ENCODE measurements around the gene NUDT16. TPM values are rescaled to one million over a fixed set of nuclear protein-coding genes. Genes with fewer than 3 reads are reported as not detected.

The NUDT16 gene
- total RNA-seq, 1 donor from 2014 or later, result 26.0 TPM

DNA sequence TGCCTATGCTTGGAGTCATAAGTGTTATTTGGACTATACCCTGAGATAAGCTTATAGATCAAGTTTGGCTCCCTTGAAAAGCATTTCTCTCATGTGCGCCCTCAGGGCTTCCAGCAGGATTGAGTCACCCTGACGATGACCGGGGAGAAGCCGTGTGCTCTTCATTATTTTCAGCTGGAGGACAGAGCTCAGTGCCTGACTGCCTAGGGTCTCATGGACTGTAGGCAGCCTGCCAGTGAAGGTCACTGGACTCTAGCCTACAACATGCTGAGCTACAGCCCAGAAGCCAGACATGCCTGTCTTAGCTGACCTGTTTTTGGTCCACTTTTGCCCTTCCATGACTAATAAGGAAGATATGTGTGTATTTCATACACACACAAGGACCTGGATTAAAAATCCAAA lies 31.6 kb upstream of the NUDT16 start:
- H3K27ac Mint-ChIP-seq, result no peak overlapping the region
- no peak for DNase-seq (ENCODE audit: extremely low spot score, unreplicated experiment)
- TF ChIP-seq, protein P1, sequence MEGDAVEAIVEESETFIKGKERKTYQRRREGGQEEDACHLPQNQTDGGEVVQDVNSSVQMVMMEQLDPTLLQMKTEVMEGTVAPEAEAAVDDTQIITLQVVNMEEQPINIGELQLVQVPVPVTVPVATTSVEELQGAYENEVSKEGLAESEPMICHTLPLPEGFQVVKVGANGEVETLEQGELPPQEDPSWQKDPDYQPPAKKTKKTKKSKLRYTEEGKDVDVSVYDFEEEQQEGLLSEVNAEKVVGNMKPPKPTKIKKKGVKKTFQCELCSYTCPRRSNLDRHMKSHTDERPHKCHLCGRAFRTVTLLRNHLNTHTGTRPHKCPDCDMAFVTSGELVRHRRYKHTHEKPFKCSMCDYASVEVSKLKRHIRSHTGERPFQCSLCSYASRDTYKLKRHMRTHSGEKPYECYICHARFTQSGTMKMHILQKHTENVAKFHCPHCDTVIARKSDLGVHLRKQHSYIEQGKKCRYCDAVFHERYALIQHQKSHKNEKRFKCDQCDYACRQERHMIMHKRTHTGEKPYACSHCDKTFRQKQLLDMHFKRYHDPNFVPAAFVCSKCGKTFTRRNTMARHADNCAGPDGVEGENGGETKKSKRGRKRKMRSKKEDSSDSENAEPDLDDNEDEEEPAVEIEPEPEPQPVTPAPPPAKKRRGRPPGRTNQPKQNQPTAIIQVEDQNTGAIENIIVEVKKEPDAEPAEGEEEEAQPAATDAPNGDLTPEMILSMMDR (conservative IDR thresholded peaks at IDR 0.05), result no peak
- no peaks in the 10 kb centered on the region for H3K27me3 Mint-ChIP-seq
- H3K9me3 Mint-ChIP-seq, result no peaks in the 10 kb centered on the region
- no peaks in the 10 kb centered on the region for H3K36me3 Mint-ChIP-seq
- peaks cover 9% of the 10 kb centered on the region for H3K4me1 Mint-ChIP-seq (ENCODE audit: unreplicated experiment)
- no peak overlapping the region for H3K4me3 Mint-ChIP-seq

GRCh38 chr3:131350506-131350905 lies 31.1 kb upstream of the NUDT16 start:
- Mint-ChIP-seq H3K27me3 (no peaks in the 10 kb centered on the region), H3K9me3 (no peaks in the 10 kb centered on the region), H3K36me3 (no peaks in the 10 kb centered on the region), H3K4me1 (ENCODE audit: unreplicated experiment) (peaks cover 9% of the 10 kb centered on the region), H3K27ac (no peak overlapping the region), H3K4me3 (no peak overlapping the region)
- DNase-seq (ENCODE audit: extremely low spot score, unreplicated experiment), result no peak
- TF ChIP-seq, protein P1 (conservative IDR thresholded peaks at IDR 0.05), result no peak

DNA sequence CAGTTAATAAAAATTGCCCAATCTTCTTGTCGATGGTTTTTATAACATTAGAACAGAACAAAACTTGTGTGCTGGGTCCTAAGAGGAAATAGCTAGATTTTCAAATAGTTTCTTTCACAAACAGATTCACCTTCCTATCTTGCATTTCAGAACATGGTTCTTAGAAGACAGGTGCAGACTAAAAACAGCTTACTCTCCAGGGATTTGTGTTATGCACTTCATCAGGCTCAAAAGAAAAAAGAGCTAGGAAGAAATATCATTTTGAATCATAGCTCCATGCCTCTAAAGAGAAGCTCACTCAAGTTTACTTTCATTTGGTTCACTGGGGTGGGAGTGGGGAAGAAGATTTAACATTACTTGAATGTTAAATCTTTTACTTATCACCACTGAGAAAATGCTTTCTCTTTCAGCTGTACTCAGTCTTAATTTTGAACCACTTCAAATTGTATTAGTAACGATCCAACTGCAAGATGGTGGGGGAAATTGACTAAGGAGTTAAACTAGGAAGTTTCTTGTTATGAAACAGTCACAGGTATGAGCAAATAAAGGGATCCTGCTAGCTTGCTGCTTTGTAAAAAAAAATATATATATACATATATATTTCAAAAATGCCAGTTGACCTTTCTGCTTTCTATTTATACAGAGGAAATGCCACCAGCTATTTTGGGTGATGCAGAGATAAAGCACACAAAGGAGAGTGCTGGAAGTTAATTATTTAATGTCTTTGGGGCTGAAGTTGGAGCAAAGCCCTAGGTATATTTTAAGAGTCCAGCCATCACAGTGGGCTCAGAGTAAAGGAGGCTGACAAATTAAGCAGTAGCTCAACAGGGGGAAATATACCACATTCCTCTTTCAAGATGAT lies 28.3 kb upstream of the NUDT16 start:
- no peak overlapping the region for H3K27ac Mint-ChIP-seq
- H3K4me1 Mint-ChIP-seq (ENCODE audit: unreplicated experiment), result peaks cover 9% of the 10 kb centered on the region
- TF ChIP-seq, protein P1 (conservative IDR thresholded peaks at IDR 0.05), result no peak
- H3K9me3 Mint-ChIP-seq, result no peaks in the 10 kb centered on the region
- no peaks in the 10 kb centered on the region for H3K36me3 Mint-ChIP-seq
- H3K27me3 Mint-ChIP-seq, result no peaks in the 10 kb centered on the region
- DNase-seq (ENCODE audit: extremely low spot score, unreplicated experiment), result no peak
- no peak overlapping the region for H3K4me3 Mint-ChIP-seq

DNA sequence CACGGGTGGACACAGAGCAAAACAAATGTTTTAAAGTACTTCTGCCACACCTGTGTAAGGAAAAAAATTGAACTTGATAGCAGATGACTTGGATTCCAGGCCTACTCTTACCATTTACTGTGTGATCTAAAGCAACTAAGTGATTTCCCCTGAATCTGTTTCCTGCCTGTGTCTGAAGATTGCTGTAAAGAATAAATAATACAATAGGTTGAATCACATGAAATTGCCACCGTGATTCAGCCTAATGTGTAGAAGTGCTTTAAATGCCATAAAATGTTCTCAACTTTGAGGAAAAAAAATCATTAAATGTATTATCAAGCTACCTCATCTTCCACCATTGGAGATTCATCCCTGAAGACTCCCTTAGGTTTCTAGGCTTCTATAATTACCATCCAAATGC lies 27.6 kb upstream of the NUDT16 start:
- no peak overlapping the region for H3K27ac Mint-ChIP-seq
- peaks cover 9% of the 10 kb centered on the region for H3K4me1 Mint-ChIP-seq (ENCODE audit: unreplicated experiment)
- no peak overlapping the region for H3K4me3 Mint-ChIP-seq
- no peaks in the 10 kb centered on the region for H3K9me3 Mint-ChIP-seq
- TF ChIP-seq, protein P1 (conservative IDR thresholded peaks at IDR 0.05), result no peak
- H3K36me3 Mint-ChIP-seq, result no peaks in the 10 kb centered on the region
- no peak for DNase-seq (ENCODE audit: extremely low spot score, unreplicated experiment)
- H3K27me3 Mint-ChIP-seq, result no peaks in the 10 kb centered on the region

- TF ChIP-seq, protein P1 (conservative IDR thresholded peaks at IDR 0.05), result no peak
- H3K27me3 Mint-ChIP-seq, result peaks cover 2% of the 10 kb centered on the region
These were observed 25.5 kb upstream of the NUDT16 start for GRCh38 chr3:131356006-131356595.

More at GRCh38 chr3:131356006-131356595, 25.5 kb upstream of the NUDT16 start:
- no peak for DNase-seq (ENCODE audit: extremely low spot score, unreplicated experiment)
- H3K4me1 Mint-ChIP-seq (ENCODE audit: unreplicated experiment), result peaks cover 9% of the 10 kb centered on the region
- no peaks in the 10 kb centered on the region for H3K36me3 Mint-ChIP-seq
- no peak overlapping the region for H3K4me3 Mint-ChIP-seq
- H3K27ac Mint-ChIP-seq, result no peak overlapping the region
- H3K9me3 Mint-ChIP-seq, result no peaks in the 10 kb centered on the region
